CD14-positive monocyte (primary cell): Measurements from ENCODE around the gene PMF1. TPM values are rescaled to one million over a fixed set of nuclear protein-coding genes. Genes with fewer than 3 reads are reported as not detected.

Experiments
- DNase-seq, 3 donors: peaks; one replicate each; pipeline ENCODE4 v3.0.0-alpha.2; 2011 to 2022
- H2AFZ ChIP-seq: 2 replicates; pipeline ENCODE4 v1.6.0; 2012; ENCODE audit warnings: mild to moderate bottlenecking, low read depth, low read length, inconsistent platforms; ENCODE audit not compliant: insufficient read depth, poor library complexity, severe bottlenecking
- H3K27ac ChIP-seq, 2 donors: 1 replicate in 1 of 2; 2 replicates in 1 of 2; pipeline ENCODE4 v1.5.1; 2012 to 2013; ENCODE audit warnings: low read length in 2 of 2, control low read depth in 1 of 2, inconsistent platforms in 1 of 2, low read depth in 1 of 2, mild to moderate bottlenecking in 1 of 2
- H3K27me3 ChIP-seq, 2 donors: one replicate each; pipeline versions ENCODE4 v1.6.0 to v1.6.1; 2011 to 2013; ENCODE audit warnings: low read length in 2 of 2; ENCODE audit not compliant: control insufficient read depth in 2 of 2, insufficient read depth in 2 of 2
- H3K36me3 ChIP-seq, 2 donors: replicated peaks in 1 of 2; 1 replicate in 1 of 2; 2 replicates in 1 of 2; pipeline versions ENCODE4 v1.5.1 to v1.6.1; 2012 to 2013; ENCODE audit warnings: low read length in 2 of 2, control low read depth in 1 of 2, inconsistent platforms in 1 of 2, mild to moderate bottlenecking in 1 of 2; ENCODE audit not compliant: insufficient read depth in 2 of 2, control insufficient read depth in 1 of 2
- H3K4me1 ChIP-seq, 2 donors: 1 replicate in 1 of 2; 2 replicates in 1 of 2; pipeline versions ENCODE4 v1.5.1 to v1.6.1; 2012 to 2013; ENCODE audit warnings: low read length in 2 of 2, control low read depth in 1 of 2, inconsistent platforms in 1 of 2, mild to moderate bottlenecking in 1 of 2, moderate library complexity in 1 of 2; ENCODE audit not compliant: insufficient read depth in 2 of 2, control insufficient read depth in 1 of 2
- H3K4me2 ChIP-seq: replicated peaks from 2 replicates; pipeline ENCODE3; 2012; ENCODE audit warnings: low read length, moderate library complexity, mild to moderate bottlenecking; ENCODE audit not compliant: poor library complexity, severe bottlenecking; ENCODE audit errors: extremely low read depth
- H3K4me3 ChIP-seq, 3 experiments: fragments of 200-600 bp in 1 of 3; sonication (generic) in 1 of 3; replicated peaks in 1 of 3; 1 replicate in 2 of 3; 2 replicates in 1 of 3; pipeline ENCODE4 v1.5.1; 2011 to 2013; ENCODE audit warnings: low read length in 3 of 3, mild to moderate bottlenecking in 3 of 3, control low read depth in 2 of 3, low read depth in 2 of 3, inconsistent platforms in 1 of 3, moderate library complexity in 1 of 3
- H3K79me2 ChIP-seq: 2 replicates; pipeline ENCODE4 v1.6.0; 2012; ENCODE audit warnings: mild to moderate bottlenecking, control low read depth, inconsistent platforms, low read length, moderate library complexity; ENCODE audit not compliant: insufficient read depth
- H3K9ac ChIP-seq: 2 replicates; pipeline ENCODE4 v1.6.0; 2017; ENCODE audit warnings: low read length, mild to moderate bottlenecking; ENCODE audit not compliant: insufficient read depth, poor library complexity, severe bottlenecking
- H3K9me3 ChIP-seq, 2 donors: replicated peaks in 1 of 2; 1 replicate in 1 of 2; 2 replicates in 1 of 2; pipeline versions ENCODE4 v1.5.1 to v1.6.1; 2012 to 2013; ENCODE audit warnings: low read length in 2 of 2, control low read depth in 1 of 2; ENCODE audit not compliant: control insufficient read depth in 1 of 2, insufficient read depth in 1 of 2
- H4K20me1 ChIP-seq: 2 replicates; pipeline ENCODE4 v1.6.0; 2012; ENCODE audit warnings: mild to moderate bottlenecking, low read length, control low read depth, moderate library complexity; ENCODE audit not compliant: insufficient read depth
- H3K27ac Mint-ChIP-seq, 7 donors: one replicate each; pipeline ENCODE4 v1.8.0; 2020; ENCODE audit warnings: mild to moderate bottlenecking in 7 of 7, mixed read lengths in 7 of 7, moderate library complexity in 6 of 7, inconsistent platforms in 2 of 7
- H3K27me3 Mint-ChIP-seq, 3 donors: one replicate each; pipeline ENCODE4 v1.8.0; 2021 to 2022; ENCODE audit warnings: low read depth in 3 of 3, mild to moderate bottlenecking in 3 of 3, mixed read lengths in 3 of 3, moderate library complexity in 3 of 3, inconsistent platforms in 1 of 3
- H3K36me3 Mint-ChIP-seq, 2 donors: one replicate each; pipeline ENCODE4 v1.8.0; 2020; ENCODE audit warnings: mixed read lengths in 2 of 2, inconsistent platforms in 1 of 2, mild to moderate bottlenecking in 1 of 2
- H3K4me1 Mint-ChIP-seq: one replicate; pipeline ENCODE4 v1.8.0; 2020; ENCODE audit warnings: mild to moderate bottlenecking, mixed read lengths
- H3K4me3 Mint-ChIP-seq, 2 donors: one replicate each; pipeline ENCODE4 v1.8.0; 2020; ENCODE audit warnings: mild to moderate bottlenecking in 2 of 2, mixed read lengths in 2 of 2, moderate library complexity in 1 of 2
- H3K9me3 Mint-ChIP-seq, 7 donors: one replicate each; pipeline ENCODE4 v1.8.0; 2020 to 2022; ENCODE audit warnings: mixed read lengths in 7 of 7, mild to moderate bottlenecking in 6 of 7, moderate library complexity in 6 of 7, inconsistent platforms in 2 of 7
- WGBS: methylation state at CpG from one replicate; pipeline ENCODE4 v1.1.5; 2013; ENCODE audit warnings: missing lambda C conversion rate; ENCODE audit not compliant: insufficient coverage; 5-methylcytosine and 5-hydroxymethylcytosine counted together
- intact Hi-C, 2 donors: fragments of 100-400 bp; cut with micrococcal nuclease; formaldehyde crosslinking; loops; one replicate each; pipeline versions ENCODE4 v1.15.0 to v1.15.1; 2023
- polyA plus RNA-seq, 3 donors: library from polyadenylated mRNA; depleted of rRNA in 1 of 3; unstranded in 2 of 3; stranded (reverse) in 1 of 3; fragments of 300-500 nt in 2 of 3; fragments of >200 nt in 1 of 3; fragmentation: Illumina TruSeq in 2 of 3; gene quantifications; 1 replicate in 2 of 3; 2 replicates in 1 of 3; pipeline ENCODE4 v1.2.3, GENCODE V29; 2012 to 2021
- TF ChIP-seq, protein P1 (sequence below): fragments of 200-600 bp; IDR thresholded peaks from one replicate; pipeline ENCODE4 v1.8.0; 2022; ENCODE audit warnings: antibody characterized with exemption, mild to moderate bottlenecking

The PMF1 gene
- polyA plus RNA-seq, 3 donors: 83.7 to 90.4 (median 86.1) TPM

DNA sequence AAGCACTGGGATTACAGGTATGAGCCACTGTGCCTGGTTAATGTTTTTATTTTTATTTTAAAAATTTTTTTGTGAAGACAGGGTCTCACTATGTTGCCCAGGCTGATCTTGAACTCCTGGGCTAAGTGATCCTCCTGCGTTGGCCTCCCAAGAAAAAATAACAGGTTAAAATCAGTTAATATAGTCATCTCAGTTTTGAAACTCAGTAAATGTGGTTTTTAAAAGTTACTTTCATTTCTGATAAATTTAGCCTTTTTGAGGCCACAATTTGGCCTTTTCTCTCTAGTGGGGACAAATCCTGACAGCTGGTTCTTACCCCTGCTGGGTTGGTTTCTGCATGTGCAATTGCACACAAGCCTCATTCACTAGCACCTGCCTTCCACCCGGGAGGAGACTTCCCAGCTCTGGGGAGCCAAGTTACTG, 13.3 kb downstream of the PMF1 start:
- no peaks in the 10 kb centered on the region for H3K4me1 ChIP-seq
- intact Hi-C loops: loop anchor here (2.0 to 5.0 kb wide), 3 partner anchors 79 to 135 kb away; no protein-coding TSS in a partner anchor
- no peak overlapping the region for H3K4me3 Mint-ChIP-seq
- DNase-seq: no peak
- no peaks in the 10 kb centered on the region for H3K27me3 ChIP-seq
- H3K27me3 Mint-ChIP-seq: no peaks in the 10 kb centered on the region
- H3K4me3 ChIP-seq: no peak overlapping the region
- H3K9me3 ChIP-seq: no peaks in the 10 kb centered on the region
- H3K4me1 Mint-ChIP-seq: peaks cover 4% of the 10 kb centered on the region
- H3K36me3 Mint-ChIP-seq: peaks cover 60 to 70% of the 10 kb centered on the region in 2 donors
- H3K9ac ChIP-seq: no peak overlapping the region
- no peak overlapping the region for H3K27ac ChIP-seq
- H3K79me2 ChIP-seq: peaks cover 2% of the 10 kb centered on the region
- peaks cover 45 to 68% of the 10 kb centered on the region in 2 donors for H3K36me3 ChIP-seq
- H4K20me1 ChIP-seq: no peaks in the 10 kb centered on the region
- no CpG with 5 or more reads among the region's 2 CpGs for WGBS
- no peak overlapping the region for H3K27ac Mint-ChIP-seq
- H3K9me3 Mint-ChIP-seq: peaks cover 0 to 1% (median 0%) of the 10 kb centered on the region in 7 donors
- no peak overlapping the region for H2AFZ ChIP-seq
- H3K4me2 ChIP-seq: no peak overlapping the region
- TF ChIP-seq, protein P1, sequence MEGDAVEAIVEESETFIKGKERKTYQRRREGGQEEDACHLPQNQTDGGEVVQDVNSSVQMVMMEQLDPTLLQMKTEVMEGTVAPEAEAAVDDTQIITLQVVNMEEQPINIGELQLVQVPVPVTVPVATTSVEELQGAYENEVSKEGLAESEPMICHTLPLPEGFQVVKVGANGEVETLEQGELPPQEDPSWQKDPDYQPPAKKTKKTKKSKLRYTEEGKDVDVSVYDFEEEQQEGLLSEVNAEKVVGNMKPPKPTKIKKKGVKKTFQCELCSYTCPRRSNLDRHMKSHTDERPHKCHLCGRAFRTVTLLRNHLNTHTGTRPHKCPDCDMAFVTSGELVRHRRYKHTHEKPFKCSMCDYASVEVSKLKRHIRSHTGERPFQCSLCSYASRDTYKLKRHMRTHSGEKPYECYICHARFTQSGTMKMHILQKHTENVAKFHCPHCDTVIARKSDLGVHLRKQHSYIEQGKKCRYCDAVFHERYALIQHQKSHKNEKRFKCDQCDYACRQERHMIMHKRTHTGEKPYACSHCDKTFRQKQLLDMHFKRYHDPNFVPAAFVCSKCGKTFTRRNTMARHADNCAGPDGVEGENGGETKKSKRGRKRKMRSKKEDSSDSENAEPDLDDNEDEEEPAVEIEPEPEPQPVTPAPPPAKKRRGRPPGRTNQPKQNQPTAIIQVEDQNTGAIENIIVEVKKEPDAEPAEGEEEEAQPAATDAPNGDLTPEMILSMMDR: no peak

DNA sequence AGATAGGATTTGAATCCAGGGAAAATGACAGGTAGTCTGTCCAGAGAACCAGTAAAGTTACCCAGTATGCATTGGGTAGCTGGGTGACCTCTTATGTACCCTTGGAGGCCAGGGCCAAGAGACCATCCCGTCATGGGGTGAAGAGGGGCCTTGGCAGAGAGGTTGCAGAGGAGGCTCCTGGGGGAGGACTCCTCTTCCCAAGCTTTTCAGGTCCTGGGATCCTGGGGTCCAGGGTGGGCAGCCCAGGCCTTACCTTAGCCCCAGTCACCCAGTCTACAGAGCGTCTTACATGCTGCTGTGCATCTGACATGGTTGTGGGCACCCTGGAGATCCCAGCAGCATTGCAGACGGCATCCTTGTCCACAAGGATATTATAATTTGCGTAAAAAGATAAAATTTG, 14.0 kb downstream of the PMF1 start:
- H3K27me3 Mint-ChIP-seq: no peaks in the 10 kb centered on the region
- TF ChIP-seq, protein P1: no peak
- H3K9me3 Mint-ChIP-seq: peaks cover 0 to 1% (median 0%) of the 10 kb centered on the region in 7 donors
- Histone ChIP-seq H3K4me1 (no peaks in the 10 kb centered on the region), H3K4me2 (no peak overlapping the region), H3K79me2 (no peaks in the 10 kb centered on the region), H2AFZ (no peak overlapping the region), H3K36me3 (peaks cover 39 to 67% of the 10 kb centered on the region in 2 donors), H3K9ac (no peak overlapping the region), H3K27ac (no peak overlapping the region), H3K27me3 (no peaks in the 10 kb centered on the region), H4K20me1 (no peaks in the 10 kb centered on the region), H3K9me3 (no peaks in the 10 kb centered on the region), H3K4me3 (no peak overlapping the region)
- 86% methylated on average over 2 of the region's 4 CpGs for WGBS
- intact Hi-C loops: loop anchor here (2.0 to 5.0 kb wide), 3 partner anchors 79 to 136 kb away; no protein-coding TSS in a partner anchor
- peaks cover 4% of the 10 kb centered on the region for H3K4me1 Mint-ChIP-seq
- H3K4me3 Mint-ChIP-seq: no peak overlapping the region
- H3K36me3 Mint-ChIP-seq: peaks cover 56 to 63% of the 10 kb centered on the region in 2 donors
- no peak overlapping the region for H3K27ac Mint-ChIP-seq
- DNase-seq: no peak
